Activated CD8-positive, alpha-beta T cell treated with anti-CD3 and anti-CD28 coated beads for 36 hours (primary cell): Measurements from ENCODE around the gene TRIM67. TPM values are rescaled to one million over a fixed set of nuclear protein-coding genes. Genes with fewer than 3 reads are reported as not detected.

Source experiments
- ATAC-seq: fragments of 200-7000 bp; cut with Tn5 transposase; one replicate; pipeline ENCODE4 v1.10.0; 2021; ENCODE audit warnings: mild to moderate bottlenecking, moderate library complexity
- CTCF ChIA-PET: fragments of 350-600 bp; sonication (Branson Sonifier 250); formaldehyde crosslinking; loops from one replicate; lab custom pipeline; 2021; ENCODE audit warnings: antibody characterized with exemption; lab: Charles Lee
- POLR2A ChIA-PET: fragments of 350-600 bp; sonication (Branson Sonifier 250); formaldehyde crosslinking; loops from one replicate; lab custom pipeline; 2021; ENCODE audit warnings: antibody characterized with exemption; lab: Charles Lee
- DNase-seq: peaks from one replicate; pipeline ENCODE4 v3.0.0-alpha.2; 2020
- H3K27ac Mint-ChIP-seq: one replicate; pipeline ENCODE4 v1.8.0; 2021; ENCODE audit warnings: mild to moderate bottlenecking, mixed read lengths
- H3K27me3 Mint-ChIP-seq: one replicate; pipeline ENCODE4 v1.8.0; 2021; ENCODE audit warnings: mixed read lengths
- H3K36me3 Mint-ChIP-seq: one replicate; pipeline ENCODE4 v1.8.0; 2021; ENCODE audit warnings: low read depth, mixed read lengths
- H3K4me1 Mint-ChIP-seq: one replicate; pipeline ENCODE4 v1.8.0; 2021; ENCODE audit warnings: low read depth, mixed read lengths
- H3K4me3 Mint-ChIP-seq: one replicate; pipeline ENCODE4 v1.8.0; 2021; ENCODE audit warnings: mild to moderate bottlenecking, moderate library complexity, mixed read lengths
- H3K9me3 Mint-ChIP-seq: one replicate; pipeline ENCODE4 v1.8.0; 2021; ENCODE audit warnings: mixed read lengths
- CTCF ChIP-seq: fragments of 200-600 bp; IDR thresholded peaks from one replicate; pipeline ENCODE4 v1.8.0; 2022; ENCODE audit warnings: antibody characterized with exemption, mild to moderate bottlenecking
- intact Hi-C: fragments of 100-400 bp; cut with micrococcal nuclease; formaldehyde crosslinking; loops from one replicate; pipeline ENCODE4 v1.10.0; 2022
- total RNA-seq, 2 experiments: library from RNA; stranded (reverse); gene quantifications; one replicate each; pipeline ENCODE4 v1.2.3, GENCODE V29; 2021

Gene TRIM67
- total RNA-seq, 2 experiments from 2014 or later = not detected

- peak overlapping the region; percentile 49 for H3K27ac Mint-ChIP-seq
- no peak for TF ChIP-seq CTCF
- POLR2A ChIA-PET = interaction anchor here (0.7 to 1.2 kb wide), 2 partner anchors 10 to 20 kb away, joined by 3 read pairs; no protein-coding TSS in a partner anchor
Measured at GRCh38 chr1:231214918-231215680, 53.2 kb downstream of the TRIM67 start.

GRCh38 chr1:231215681-231216385 lies 54.0 kb downstream of the TRIM67 start:
- TF ChIP-seq CTCF = no peak
- DNase-seq (no peak), ATAC-seq (no peak)
- Mint-ChIP-seq H3K9me3 (no peaks in the 10 kb centered on the region), H3K4me3 (peak overlapping the region; percentile 41), H3K4me1 (peaks cover 29% of the 10 kb centered on the region), H3K27me3 (no peaks in the 10 kb centered on the region), H3K27ac (peak overlapping the region; percentile 49), H3K36me3 (no peaks in the 10 kb centered on the region)
- CTCF ChIA-PET = interaction anchor here (0.7 to 1.4 kb wide), 5 partner anchors 52 to 299 kb away, joined by 3 to 6 read pairs (median 3); no protein-coding TSS in a partner anchor
- POLR2A ChIA-PET = interaction anchor here (1.0 to 1.2 kb wide), 3 partner anchors 9 to 56 kb away, joined by 3 read pairs; no protein-coding TSS in a partner anchor
- intact Hi-C loops = loop anchor here (10.0 kb wide), 1 partner anchor 181 kb away; no protein-coding TSS in a partner anchor

More at GRCh38 chr1:231214918-231215680, 53.2 kb downstream of the TRIM67 start:
- peak; percentile 29 for ATAC-seq
- Mint-ChIP-seq H3K36me3 (no peaks in the 10 kb centered on the region), H3K9me3 (no peaks in the 10 kb centered on the region), H3K4me1 (peaks cover 29% of the 10 kb centered on the region), H3K27me3 (no peaks in the 10 kb centered on the region), H3K4me3 (peak overlapping the region; percentile 41)
- DNase-seq = peak; percentile 63
- intact Hi-C loops = loop anchor here (5.0 to 10.0 kb wide), 2 partner anchors 180 to 418 kb away; no protein-coding TSS in a partner anchor
- CTCF ChIA-PET = interaction anchor here (0.9 to 1.4 kb wide), 5 partner anchors 52 to 298 kb away, joined by 3 to 6 read pairs (median 3); no protein-coding TSS in a partner anchor

GRCh38 chr1:231216498-231216897 lies 54.6 kb downstream of the TRIM67 start:
- DNase-seq = no peak
- ChIA-PET CTCF (interaction anchor here (0.7 kb wide), 2 partner anchors 56 to 1555 kb away, joined by 3 read pairs; no protein-coding TSS in a partner anchor), POLR2A (interaction anchor here (0.8 to 1.1 kb wide), 3 partner anchors 17 to 55 kb away, joined by 3 read pairs; partner anchors contain the start of gene GNPAT)
- Mint-ChIP-seq H3K4me1 (peaks cover 24% of the 10 kb centered on the region), H3K27me3 (no peaks in the 10 kb centered on the region), H3K4me3 (no peak overlapping the region), H3K9me3 (no peaks in the 10 kb centered on the region), H3K36me3 (no peaks in the 10 kb centered on the region), H3K27ac (no peak overlapping the region)
- no peak for ATAC-seq
- intact Hi-C loops = loop anchor here (10.0 kb wide), 1 partner anchor 182 kb away; no protein-coding TSS in a partner anchor
- TF ChIP-seq CTCF = no peak

- ATAC-seq (no peak), DNase-seq (no peak)
- CTCF ChIA-PET = interaction anchor here (0.7 kb wide), 1 partner anchor 1556 kb away, joined by 3 read pairs; no protein-coding TSS in a partner anchor
- TF ChIP-seq CTCF = no peak
- Mint-ChIP-seq H3K36me3 (no peaks in the 10 kb centered on the region), H3K4me3 (no peak overlapping the region), H3K4me1 (peaks cover 19% of the 10 kb centered on the region), H3K27me3 (no peaks in the 10 kb centered on the region), H3K9me3 (no peaks in the 10 kb centered on the region), H3K27ac (no peak overlapping the region)
- POLR2A ChIA-PET = interaction anchor here (0.8 to 1.1 kb wide), 3 partner anchors 16 to 55 kb away, joined by 3 read pairs; partner anchors contain the start of gene GNPAT
- intact Hi-C loops = loop anchor here (10.0 kb wide), 1 partner anchor 182 kb away; no protein-coding TSS in a partner anchor
Measured at GRCh38 chr1:231217056-231217455, 55.2 kb downstream of the TRIM67 start.
